ENCODE results near the gene IFNL2. TPM values are rescaled to one million over a fixed set of nuclear protein-coding genes. Genes with fewer than 3 reads are reported as not detected.
"Not testable (repeated sequence)": the region's sequence is repeated elsewhere in the genome, so short reads cannot be mapped to it uniquely, and the experiment has no call there.

The IFNL2 gene
- polyA plus RNA-seq, 1 experiment, result not detected

- POLR2A ChIA-PET, result no interaction called here
- Histone ChIP-seq H3K27ac (ENCODE audit: low read depth, low read length) (no peak overlapping the region), H3K27me3 (ENCODE audit: control insufficient read depth, insufficient read depth, low read length) (peaks cover 23% of the 10 kb centered on the region), H3K9me3 (ENCODE audit: control insufficient read depth, insufficient read depth, low read length) (no peaks in the 10 kb centered on the region; the same call in 1 of the 2 replicates), H3K4me3 (ENCODE audit: low read depth, low read length) (no peak overlapping the region)
- DNase-seq (ENCODE audit: low read depth, low spot score), result no peak
- no peak for TF ChIP-seq CTCF (IDR thresholded peaks at IDR 0.05; ENCODE audit: low read depth, low read length)
- CTCF ChIA-PET, result no interaction called here
Measured at GRCh38 chr19:39236527-39236926, 31.7 kb upstream of the IFNL2 start.

- CTCF ChIA-PET, result no interaction called here
- POLR2A ChIA-PET, result no interaction called here
- no peak for TF ChIP-seq CTCF (IDR thresholded peaks at IDR 0.05; ENCODE audit: low read depth, low read length)
- no peak for DNase-seq (ENCODE audit: low read depth, low spot score)
- Histone ChIP-seq H3K27ac (ENCODE audit: low read depth, low read length) (no peak overlapping the region), H3K4me3 (ENCODE audit: low read depth, low read length) (no peak overlapping the region), H3K9me3 (ENCODE audit: control insufficient read depth, insufficient read depth, low read length) (no peaks in the 10 kb centered on the region; the same call in 1 of the 2 replicates), H3K27me3 (ENCODE audit: control insufficient read depth, insufficient read depth, low read length) (peaks cover 23% of the 10 kb centered on the region)
Measured at GRCh38 chr19:39237200-39238184, 30.7 kb upstream of the IFNL2 start.

- ChIA-PET POLR2A (interaction anchor here (0.6 kb wide), 1 partner anchor 695 kb away, joined by 10 read pairs; no protein-coding TSS in a partner anchor), CTCF (no interaction called here)
- TF ChIP-seq CTCF (IDR thresholded peaks at IDR 0.05; ENCODE audit: low read depth, low read length), result no peak
- DNase-seq (ENCODE audit: low read depth, low spot score), result no peak
- Histone ChIP-seq H3K27me3 (ENCODE audit: control insufficient read depth, insufficient read depth, low read length) (peaks cover 23% of the 10 kb centered on the region), H3K4me3 (ENCODE audit: low read depth, low read length) (no peak overlapping the region), H3K9me3 (ENCODE audit: control insufficient read depth, insufficient read depth, low read length) (no peaks in the 10 kb centered on the region; the same call in 1 of the 2 replicates), H3K27ac (ENCODE audit: low read depth, low read length) (no peak overlapping the region)
Measured at GRCh38 chr19:39238209-39238608, 30.0 kb upstream of the IFNL2 start.

DNA sequence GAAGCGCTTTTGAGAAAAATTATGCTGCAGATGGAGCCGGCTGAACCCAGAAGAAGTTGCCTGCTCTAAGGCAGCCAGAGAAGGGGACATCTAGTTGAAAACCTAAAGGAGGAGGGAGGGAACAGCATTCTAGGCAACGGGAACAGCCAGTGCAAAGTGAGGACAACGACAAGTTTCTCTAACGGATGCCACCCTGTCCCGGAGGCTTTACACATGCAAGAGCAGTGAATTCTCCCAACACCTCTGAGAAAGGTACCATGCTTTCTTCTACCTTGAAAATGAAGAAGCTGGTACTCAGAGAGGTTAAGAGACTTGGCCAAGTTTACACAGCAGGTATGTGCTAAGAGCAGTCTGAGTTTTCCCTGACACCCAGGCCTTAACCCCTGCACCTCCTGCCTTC is 29.3 kb upstream of the IFNL2 start:
- POLR2A ChIA-PET, result interaction anchor here (0.6 kb wide), 1 partner anchor 694 kb away, joined by 10 read pairs; no protein-coding TSS in a partner anchor
- H3K4me3 ChIP-seq (ENCODE audit: low read depth, low read length), result no peak overlapping the region
- no peaks in the 10 kb centered on the region; the same call in 1 of the 2 replicates for H3K9me3 ChIP-seq (ENCODE audit: control insufficient read depth, insufficient read depth, low read length)
- peaks cover 23% of the 10 kb centered on the region for H3K27me3 ChIP-seq (ENCODE audit: control insufficient read depth, insufficient read depth, low read length)
- TF ChIP-seq CTCF (IDR thresholded peaks at IDR 0.05; ENCODE audit: low read depth, low read length), result no peak
- no peak overlapping the region for H3K27ac ChIP-seq (ENCODE audit: low read depth, low read length)
- CTCF ChIA-PET, result no interaction called here
- DNase-seq (ENCODE audit: low read depth, low spot score), result no peak

DNA sequence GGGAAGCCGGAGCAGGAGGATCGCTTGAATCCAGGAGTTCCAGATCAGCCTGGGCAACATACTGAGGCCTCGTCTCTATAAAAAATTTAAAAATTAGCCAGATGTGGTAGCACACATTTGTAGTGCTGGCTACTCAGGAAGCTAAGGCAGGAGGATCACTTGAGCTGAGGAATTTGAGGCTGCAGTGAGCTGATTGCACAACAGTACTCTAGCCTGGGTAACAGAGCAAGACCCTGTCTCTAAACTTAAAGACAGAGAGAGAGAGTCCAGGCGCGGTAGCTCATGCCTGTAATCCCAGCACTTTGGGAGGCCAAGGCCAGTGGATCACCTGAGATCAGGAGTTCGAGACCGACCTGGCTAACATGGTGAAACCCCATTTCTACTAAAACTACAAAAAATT is 27.8 kb upstream of the IFNL2 start:
- no peak for TF ChIP-seq CTCF (IDR thresholded peaks at IDR 0.05; ENCODE audit: low read depth, low read length)
- no peaks in the 10 kb centered on the region; the same call in 1 of the 2 replicates for H3K9me3 ChIP-seq (ENCODE audit: control insufficient read depth, insufficient read depth, low read length)
- no peak overlapping the region for H3K27ac ChIP-seq (ENCODE audit: low read depth, low read length)
- DNase-seq (ENCODE audit: low read depth, low spot score), result no peak
- ChIA-PET CTCF (no interaction called here), POLR2A (no interaction called here)
- H3K4me3 ChIP-seq (ENCODE audit: low read depth, low read length), result no peak overlapping the region
- H3K27me3 ChIP-seq (ENCODE audit: control insufficient read depth, insufficient read depth, low read length), result peaks cover 20% of the 10 kb centered on the region

DNA sequence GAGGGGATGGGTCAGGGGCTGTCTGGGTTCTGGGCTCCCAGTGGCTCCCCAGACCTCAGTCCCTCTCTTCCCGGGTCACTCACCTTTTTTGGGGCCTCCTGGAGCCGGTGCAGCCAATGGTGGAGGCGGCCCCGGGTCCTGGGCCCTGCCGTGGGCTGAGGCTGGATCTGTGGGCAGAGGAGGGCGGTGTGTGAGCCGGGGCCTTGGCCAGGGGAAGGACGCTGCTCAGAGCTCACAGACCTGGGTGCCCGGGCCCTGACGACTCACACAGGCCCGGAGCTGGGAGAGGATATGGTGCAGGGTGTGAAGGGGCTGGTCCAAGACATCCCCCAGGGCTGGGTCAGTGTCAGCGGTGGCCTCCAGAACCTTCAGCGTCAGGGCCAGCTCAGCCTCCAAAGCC is 24.5 kb upstream of the IFNL2 start:
- H3K4me3 ChIP-seq (ENCODE audit: low read depth, low read length); POLR2A ChIA-PET; CTCF ChIA-PET; DNase-seq (ENCODE audit: low read depth, low spot score); H3K27ac ChIP-seq (ENCODE audit: low read depth, low read length): not testable (repeated sequence)
- Histone ChIP-seq H3K9me3 (ENCODE audit: control insufficient read depth, insufficient read depth, low read length) (peaks cover 13% of the 10 kb centered on the region; the same call in 1 of the 2 replicates), H3K27me3 (ENCODE audit: control insufficient read depth, insufficient read depth, low read length) (peaks cover 33% of the 10 kb centered on the region)

GRCh38 chr19:39244410-39245100 is 23.6 kb upstream of the IFNL2 start, which contains the start of gene IFNL3:
TSS of gene IFNL3 (minus strand) at chr19:39245006. CDS start at chr19:39244967, 39 bp downstream.
- POLR2A ChIA-PET, CTCF ChIA-PET: not testable (repeated sequence)

More at GRCh38 chr19:39244410-39245100, 23.6 kb upstream of the IFNL2 start, which contains the start of gene IFNL3:
- H3K4me3 ChIP-seq (ENCODE audit: low read depth, low read length); DNase-seq (ENCODE audit: low read depth, low spot score); H3K27ac ChIP-seq (ENCODE audit: low read depth, low read length): not testable (repeated sequence)
- peaks cover 13% of the 10 kb centered on the region; the same call in 1 of the 2 replicates for H3K9me3 ChIP-seq (ENCODE audit: control insufficient read depth, insufficient read depth, low read length)
- H3K27me3 ChIP-seq (ENCODE audit: control insufficient read depth, insufficient read depth, low read length), result peaks cover 35% of the 10 kb centered on the region
